GM19043 (cell line): ENCODE measurements around the gene PDE9A.
"Not testable (repeated sequence)": the region's sequence is repeated elsewhere in the genome, so short reads cannot be mapped to it uniquely, and the experiment has no call there.

ENCODE experiments used
- ATAC-seq: cut with Tn5 transposase; IDR thresholded peaks from one replicate; pipeline ENCODE4 v1.9.1; 2021; ENCODE audit warnings: low read depth; ENCODE audit not compliant: unreplicated experiment

The PDE9A gene

DNA sequence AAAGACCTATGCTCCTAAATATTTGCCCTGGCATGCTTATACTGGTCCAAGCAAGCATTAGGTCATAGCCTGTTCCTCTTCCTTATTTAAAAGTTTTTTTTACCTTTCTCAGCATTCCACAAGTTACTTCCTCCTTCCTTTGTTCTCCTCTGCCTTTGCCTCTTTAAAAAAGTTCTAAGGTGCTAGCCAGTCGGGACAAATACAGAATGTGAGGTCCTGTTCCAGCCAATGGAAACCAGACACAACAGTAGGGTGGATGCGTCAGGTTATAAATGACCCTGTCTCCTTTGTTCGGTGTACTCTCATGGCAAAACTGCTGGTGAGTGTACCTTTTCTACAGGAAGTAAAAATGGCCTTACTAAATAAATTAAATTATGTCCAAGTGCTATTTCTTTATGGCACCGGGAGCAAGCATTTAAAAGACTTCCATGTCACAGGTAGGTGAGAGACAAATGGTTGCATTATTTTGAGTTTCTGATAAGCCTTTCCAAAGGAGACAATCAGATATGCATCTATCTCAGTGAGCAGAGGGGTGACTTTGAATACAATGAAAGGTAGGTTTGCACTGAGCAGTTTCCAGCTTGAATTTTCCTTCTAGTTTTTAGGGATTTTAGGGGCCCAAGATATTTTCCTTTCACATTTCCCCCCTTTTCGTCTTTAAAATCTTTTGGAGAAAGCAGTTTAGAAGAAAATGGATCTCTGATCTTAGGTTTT is 159.3 kb downstream of the PDE9A start:
- ATAC-seq, result not testable (repeated sequence)

DNA sequence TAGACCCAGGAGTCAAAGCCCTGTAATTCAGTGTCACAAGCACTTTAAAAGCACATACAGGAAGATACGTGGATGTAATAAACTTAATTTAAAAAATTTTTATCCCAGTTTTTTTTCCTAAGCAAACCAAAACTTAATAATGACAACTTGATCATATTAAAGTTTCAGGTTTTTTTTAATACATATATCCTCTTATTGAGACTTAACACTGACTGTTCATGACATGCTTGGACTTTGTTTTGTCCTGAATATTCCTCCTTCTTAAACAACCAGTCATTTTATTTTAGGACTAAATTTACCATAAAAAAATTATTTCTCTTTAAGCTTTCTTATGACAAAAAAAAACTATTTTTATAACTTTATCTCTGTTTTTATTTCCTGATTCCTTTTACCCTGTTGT is 161.8 kb downstream of the PDE9A start:
- no peak for ATAC-seq

DNA sequence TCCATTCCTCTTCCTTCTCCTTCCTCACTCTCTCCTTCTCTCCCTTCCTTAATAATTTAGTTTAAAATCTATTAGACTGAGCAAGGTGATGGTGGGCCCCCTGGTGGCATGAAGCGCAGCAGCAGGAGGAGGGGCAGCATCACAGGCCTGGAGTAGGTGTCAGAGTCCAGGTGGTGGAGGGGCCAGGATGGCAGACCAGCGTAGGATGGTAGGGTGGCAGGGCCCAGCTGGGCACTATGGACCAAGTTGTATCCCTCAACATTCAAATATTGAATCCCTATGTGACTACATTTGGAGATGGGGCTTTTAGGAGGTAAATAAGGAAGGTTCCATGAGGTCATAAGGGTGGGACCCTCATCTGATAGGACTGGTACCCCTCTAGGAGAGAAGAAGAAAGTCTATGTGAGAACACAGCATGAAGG is 164.9 kb downstream of the PDE9A start:
- no peak for ATAC-seq

DNA sequence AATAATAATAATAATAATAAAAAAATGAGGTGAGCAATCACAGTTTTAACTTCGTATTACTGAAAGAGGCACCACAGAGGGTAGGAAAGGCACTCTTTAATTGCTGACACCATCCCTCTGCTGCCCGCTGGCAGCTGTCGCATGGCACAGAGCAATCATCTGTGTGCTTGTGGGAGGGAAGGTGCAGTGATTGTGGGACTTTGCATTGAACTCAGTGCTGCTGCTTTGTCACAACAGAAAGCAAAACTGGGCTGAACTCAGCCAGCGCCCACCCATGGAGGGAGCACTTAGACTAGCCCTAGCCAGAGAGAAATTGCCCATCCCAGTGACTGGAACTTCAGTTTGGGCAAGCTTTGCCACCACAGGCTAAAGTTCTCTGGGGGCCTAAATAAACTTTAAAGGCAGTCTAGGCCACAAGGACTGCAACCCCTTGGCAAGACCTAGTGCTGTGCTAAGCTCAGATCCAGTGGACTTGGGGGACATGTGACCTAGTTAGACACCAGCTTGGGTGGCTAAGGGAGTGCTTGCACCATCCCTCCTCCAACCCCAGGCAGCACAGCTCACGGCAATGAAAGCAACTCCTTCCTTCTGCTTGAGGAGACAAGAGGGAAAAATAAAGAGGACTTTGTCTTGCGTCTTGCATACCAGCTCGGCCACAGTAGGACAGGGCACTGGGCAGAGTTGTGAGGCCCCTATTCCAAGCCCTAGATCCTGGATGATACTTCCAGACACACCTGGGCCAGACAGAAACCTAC is 166.6 kb downstream of the PDE9A start:
- ATAC-seq, result no peak

DNA sequence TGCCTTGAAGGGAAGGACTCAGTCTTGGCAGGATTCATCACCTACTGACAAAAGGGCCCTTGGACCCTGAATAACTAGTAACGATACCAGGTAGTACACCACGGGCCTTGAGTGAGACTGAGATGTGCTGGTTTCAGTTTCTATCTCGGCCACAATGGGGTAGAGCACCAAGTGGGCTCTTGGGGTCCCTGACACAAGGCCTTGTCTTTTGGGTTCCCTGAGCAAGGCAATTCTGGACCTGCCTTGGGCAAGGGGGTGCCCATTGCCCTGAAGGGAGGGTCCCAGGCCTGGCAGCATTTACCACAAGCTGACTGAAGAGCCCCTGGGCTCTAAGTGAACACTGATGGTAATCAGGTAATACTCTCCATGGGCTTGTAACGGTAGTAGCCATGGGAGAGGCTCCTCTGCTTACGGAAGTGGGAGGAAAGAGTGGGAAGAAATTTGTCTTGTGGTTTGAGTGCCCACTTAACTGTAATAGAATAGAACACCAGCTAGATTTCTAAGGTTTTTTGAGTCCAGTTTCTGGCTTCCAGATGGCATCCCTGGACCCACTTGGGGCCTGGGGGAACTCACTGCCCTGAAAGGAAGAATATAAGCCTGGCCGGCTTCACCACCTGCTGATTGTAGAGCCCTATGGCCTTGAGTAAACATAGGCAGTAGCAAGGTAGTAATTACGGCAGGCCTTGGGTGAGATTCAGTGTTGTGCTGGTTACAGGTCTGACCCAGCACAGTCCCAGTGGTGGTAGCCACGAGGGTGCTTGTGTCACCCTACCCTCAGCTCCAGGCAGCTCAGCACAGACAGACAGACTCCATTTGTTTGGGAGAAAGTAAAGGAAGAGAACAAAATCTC is 167.4 kb downstream of the PDE9A start:
- no peak for ATAC-seq
